Uterus (tissue), 2 donors: Measurements from ENCODE around the gene MVP.

Source experiments
- CTCF ChIP-seq, 4 experiments: fragments of 200-600 bp in 2 of 4; fragments of 450-650 bp in 2 of 4; sonication (generic) in 2 of 4; IDR thresholded peaks; one replicate each; pipeline ENCODE4 v1.5.1; 2016 to 2019; ENCODE audit warnings: antibody characterized with exemption in 4 of 4, mild to moderate bottlenecking in 2 of 4, moderate library complexity in 1 of 4
- POLR2A ChIP-seq, 2 donors: fragments of 450-650 bp; IDR thresholded peaks; one replicate each; pipeline ENCODE4 v1.6.1; 2016; ENCODE audit warnings: antibody characterized with exemption in 2 of 2, mild to moderate bottlenecking in 1 of 2, moderate library complexity in 1 of 2

GRCh38 chr16:29812754-29813643, 7.3 kb upstream of the MVP start:
- TF ChIP-seq POLR2A (IDR thresholded peaks at IDR 0.05) (no peak), CTCF (IDR thresholded peaks at IDR 0.05) (no peak)
